Measurements from ENCODE around the gene TOMM34.

DNA sequence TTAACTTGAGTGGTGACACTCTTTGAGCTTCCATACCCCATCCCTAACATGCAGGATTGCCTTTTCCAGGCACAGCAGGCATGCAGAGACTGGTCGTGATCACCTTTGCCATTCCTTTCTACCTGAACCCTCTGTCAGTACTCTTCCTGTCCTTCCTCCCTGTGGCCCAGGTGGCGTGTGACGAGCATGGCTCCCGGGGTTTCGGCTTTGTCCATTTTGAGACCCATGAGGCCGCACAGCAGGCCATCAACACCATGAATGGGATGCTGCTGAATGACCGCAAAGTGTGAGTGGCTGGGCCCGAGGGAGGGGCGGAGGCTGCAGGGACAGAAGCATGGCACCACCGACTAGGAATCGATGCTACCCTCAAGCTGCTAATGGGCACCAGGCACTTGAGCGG is 43.6 kb downstream of the TOMM34 start:
- TF ChIP-seq, protein P1, sequence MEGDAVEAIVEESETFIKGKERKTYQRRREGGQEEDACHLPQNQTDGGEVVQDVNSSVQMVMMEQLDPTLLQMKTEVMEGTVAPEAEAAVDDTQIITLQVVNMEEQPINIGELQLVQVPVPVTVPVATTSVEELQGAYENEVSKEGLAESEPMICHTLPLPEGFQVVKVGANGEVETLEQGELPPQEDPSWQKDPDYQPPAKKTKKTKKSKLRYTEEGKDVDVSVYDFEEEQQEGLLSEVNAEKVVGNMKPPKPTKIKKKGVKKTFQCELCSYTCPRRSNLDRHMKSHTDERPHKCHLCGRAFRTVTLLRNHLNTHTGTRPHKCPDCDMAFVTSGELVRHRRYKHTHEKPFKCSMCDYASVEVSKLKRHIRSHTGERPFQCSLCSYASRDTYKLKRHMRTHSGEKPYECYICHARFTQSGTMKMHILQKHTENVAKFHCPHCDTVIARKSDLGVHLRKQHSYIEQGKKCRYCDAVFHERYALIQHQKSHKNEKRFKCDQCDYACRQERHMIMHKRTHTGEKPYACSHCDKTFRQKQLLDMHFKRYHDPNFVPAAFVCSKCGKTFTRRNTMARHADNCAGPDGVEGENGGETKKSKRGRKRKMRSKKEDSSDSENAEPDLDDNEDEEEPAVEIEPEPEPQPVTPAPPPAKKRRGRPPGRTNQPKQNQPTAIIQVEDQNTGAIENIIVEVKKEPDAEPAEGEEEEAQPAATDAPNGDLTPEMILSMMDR (optimal IDR thresholded peaks at IDR 0.05 in 1 of 3, IDR thresholded peaks at IDR 0.05 in 1 of 3, conservative IDR thresholded peaks at IDR 0.05 in 1 of 3; ENCODE audit: extremely low read depth in 1 of 3, insufficient read depth in 2 of 3, low read length in 3 of 3) = no peak
- TF ChIP-seq EZH2 (IDR thresholded peaks at IDR 0.05; ENCODE audit: low read length) = no peak

Data from keratinocyte (primary cell).